8988T (cell line): ENCODE results near the gene KAZALD1.
A peak's percentile ranks its signal among the peaks of the same experiment; 100 is the strongest.

Source experiments
- DNase-seq: peaks from one replicate; pipeline ENCODE4 v3.0.0; 2011

The KAZALD1 gene

GRCh38 chr10:101061624-101062231, at the start of gene KAZALD1:
KAZALD1 (plus strand) TSS chr10:101061989; CDS start chr10:101062593, 604 bp downstream.
- DNase-seq, result peak; percentile 52

- peak; percentile 88 for DNase-seq
Measured at GRCh38 chr10:101012525-101013364, 49.0 kb upstream of the KAZALD1 start.

- no peak for DNase-seq
Measured at GRCh38 chr10:101013365-101013825, 48.4 kb upstream of the KAZALD1 start.

GRCh38 chr10:101014230-101014884, 47.4 kb upstream of the KAZALD1 start:
- DNase-seq, result peak; percentile 76

GRCh38 chr10:101014966-101015581, 46.7 kb upstream of the KAZALD1 start:
- DNase-seq, result no peak

- DNase-seq, result no peak
Measured at GRCh38 chr10:101015582-101015973, 46.2 kb upstream of the KAZALD1 start.

GRCh38 chr10:101016814-101017213, 45.0 kb upstream of the KAZALD1 start:
- no peak for DNase-seq

- no peak for DNase-seq
Measured at GRCh38 chr10:101018118-101018599, 43.6 kb upstream of the KAZALD1 start.

GRCh38 chr10:101018600-101019439, 43.0 kb upstream of the KAZALD1 start:
- peak; percentile 96 for DNase-seq

- DNase-seq, result no peak
Measured at GRCh38 chr10:101019440-101019703, 42.4 kb upstream of the KAZALD1 start.

GRCh38 chr10:101020427-101021075, 41.2 kb upstream of the KAZALD1 start:
- no peak for DNase-seq

- DNase-seq, result no peak
Measured at GRCh38 chr10:101021239-101021638, 40.5 kb upstream of the KAZALD1 start.

GRCh38 chr10:101021692-101022251, 40.0 kb upstream of the KAZALD1 start:
- no peak for DNase-seq

GRCh38 chr10:101022967-101023705, 38.7 kb upstream of the KAZALD1 start:
- no peak for DNase-seq

GRCh38 chr10:101027106-101027720, 34.6 kb upstream of the KAZALD1 start:
- no peak for DNase-seq

- DNase-seq, result no peak
Measured at GRCh38 chr10:101028446-101029337, 33.1 kb upstream of the KAZALD1 start.

- no peak for DNase-seq
Measured at GRCh38 chr10:101029520-101030295, 32.1 kb upstream of the KAZALD1 start.

- DNase-seq, result no peak
Measured at GRCh38 chr10:101030496-101031127, 31.2 kb upstream of the KAZALD1 start.
